Measurements from ENCODE around the gene CRTAC1.

DNA sequence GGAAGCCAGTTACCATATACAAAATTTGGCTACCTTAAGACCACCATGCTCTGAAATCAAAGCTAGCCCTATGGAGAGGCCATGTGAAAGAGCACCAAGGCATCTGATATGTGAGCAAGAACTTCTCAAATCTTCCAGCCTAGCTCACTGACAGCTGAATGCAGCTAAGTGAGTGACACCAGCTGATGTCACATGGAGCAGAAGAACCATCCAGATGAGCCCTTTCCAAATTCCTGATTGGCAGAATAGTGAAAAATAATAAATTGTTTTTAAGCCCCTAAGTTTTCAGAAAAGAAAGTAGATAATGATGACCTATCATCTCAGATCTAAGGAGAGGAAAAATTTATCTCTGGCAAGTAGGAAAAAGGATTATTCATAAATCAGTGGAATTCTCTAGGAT lies 85.6 kb downstream of the CRTAC1 start:
- TF ChIP-seq, protein P1, sequence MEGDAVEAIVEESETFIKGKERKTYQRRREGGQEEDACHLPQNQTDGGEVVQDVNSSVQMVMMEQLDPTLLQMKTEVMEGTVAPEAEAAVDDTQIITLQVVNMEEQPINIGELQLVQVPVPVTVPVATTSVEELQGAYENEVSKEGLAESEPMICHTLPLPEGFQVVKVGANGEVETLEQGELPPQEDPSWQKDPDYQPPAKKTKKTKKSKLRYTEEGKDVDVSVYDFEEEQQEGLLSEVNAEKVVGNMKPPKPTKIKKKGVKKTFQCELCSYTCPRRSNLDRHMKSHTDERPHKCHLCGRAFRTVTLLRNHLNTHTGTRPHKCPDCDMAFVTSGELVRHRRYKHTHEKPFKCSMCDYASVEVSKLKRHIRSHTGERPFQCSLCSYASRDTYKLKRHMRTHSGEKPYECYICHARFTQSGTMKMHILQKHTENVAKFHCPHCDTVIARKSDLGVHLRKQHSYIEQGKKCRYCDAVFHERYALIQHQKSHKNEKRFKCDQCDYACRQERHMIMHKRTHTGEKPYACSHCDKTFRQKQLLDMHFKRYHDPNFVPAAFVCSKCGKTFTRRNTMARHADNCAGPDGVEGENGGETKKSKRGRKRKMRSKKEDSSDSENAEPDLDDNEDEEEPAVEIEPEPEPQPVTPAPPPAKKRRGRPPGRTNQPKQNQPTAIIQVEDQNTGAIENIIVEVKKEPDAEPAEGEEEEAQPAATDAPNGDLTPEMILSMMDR (IDR thresholded peaks at IDR 0.05) = no peak
- TF ChIP-seq EZH2 (IDR thresholded peaks at IDR 0.05) = no peak
